ENCODE measurements around the gene RUSC2.

DNA sequence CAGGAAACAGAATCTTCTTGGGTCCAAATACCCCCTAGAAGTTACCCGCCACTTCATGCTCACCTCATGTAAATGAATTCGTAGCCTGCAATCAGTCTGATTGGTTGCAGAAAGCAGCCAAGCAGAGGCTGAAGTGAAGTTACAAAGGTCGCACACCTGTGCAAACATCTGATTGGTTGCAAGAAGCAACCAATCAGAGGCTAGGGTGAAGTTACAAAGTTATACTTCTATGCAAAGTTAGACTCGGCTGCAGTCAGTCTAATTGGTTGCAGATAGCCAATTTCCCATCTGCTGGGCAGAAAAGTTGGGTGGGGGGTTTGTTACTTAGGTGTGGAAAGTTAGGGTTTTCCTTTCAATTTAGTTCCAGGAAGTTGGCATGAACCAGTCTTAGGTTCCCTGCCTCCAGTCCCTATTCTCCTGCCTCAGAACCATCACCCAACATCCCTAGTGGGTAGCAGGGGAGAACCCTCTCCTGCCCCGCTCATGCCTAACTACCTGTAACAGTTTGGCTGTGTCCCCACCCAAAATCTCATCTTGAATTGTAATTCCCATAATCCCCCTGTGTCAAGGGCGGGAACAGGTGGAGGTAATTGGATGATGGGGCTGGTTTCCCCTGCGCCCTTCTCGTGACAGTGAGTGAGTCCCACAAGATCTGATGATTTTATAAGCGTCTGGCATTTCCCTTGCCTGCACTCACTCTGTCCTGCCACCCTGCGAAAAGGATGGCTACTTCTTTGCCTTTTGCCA is 1.2 kb upstream of the RUSC2 start:
- TF ChIP-seq, protein P1, sequence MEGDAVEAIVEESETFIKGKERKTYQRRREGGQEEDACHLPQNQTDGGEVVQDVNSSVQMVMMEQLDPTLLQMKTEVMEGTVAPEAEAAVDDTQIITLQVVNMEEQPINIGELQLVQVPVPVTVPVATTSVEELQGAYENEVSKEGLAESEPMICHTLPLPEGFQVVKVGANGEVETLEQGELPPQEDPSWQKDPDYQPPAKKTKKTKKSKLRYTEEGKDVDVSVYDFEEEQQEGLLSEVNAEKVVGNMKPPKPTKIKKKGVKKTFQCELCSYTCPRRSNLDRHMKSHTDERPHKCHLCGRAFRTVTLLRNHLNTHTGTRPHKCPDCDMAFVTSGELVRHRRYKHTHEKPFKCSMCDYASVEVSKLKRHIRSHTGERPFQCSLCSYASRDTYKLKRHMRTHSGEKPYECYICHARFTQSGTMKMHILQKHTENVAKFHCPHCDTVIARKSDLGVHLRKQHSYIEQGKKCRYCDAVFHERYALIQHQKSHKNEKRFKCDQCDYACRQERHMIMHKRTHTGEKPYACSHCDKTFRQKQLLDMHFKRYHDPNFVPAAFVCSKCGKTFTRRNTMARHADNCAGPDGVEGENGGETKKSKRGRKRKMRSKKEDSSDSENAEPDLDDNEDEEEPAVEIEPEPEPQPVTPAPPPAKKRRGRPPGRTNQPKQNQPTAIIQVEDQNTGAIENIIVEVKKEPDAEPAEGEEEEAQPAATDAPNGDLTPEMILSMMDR (IDR thresholded peaks at IDR 0.05) = no peak
- no peak for TF ChIP-seq POLR2A (IDR thresholded peaks at IDR 0.05)

All from esophagus squamous epithelium (tissue), 4 donors.